Peyer's patch (tissue), 4 donors: ENCODE data around the gene GPR141.

ENCODE experiments used
- POLR2A ChIP-seq, 2 donors: fragments of 450-650 bp; IDR thresholded peaks; one replicate each; pipeline ENCODE4 v1.5.1; 2017; ENCODE audit warnings: antibody characterized with exemption in 2 of 2, mild to moderate bottlenecking in 2 of 2, moderate library complexity in 2 of 2
- TF ChIP-seq, protein P1 (sequence below), 6 experiments: fragments of 450-650 bp in 4 of 6; fragments of 200-600 bp in 2 of 6; sonication (generic) in 1 of 6; IDR thresholded peaks; one replicate each; pipeline ENCODE4 v1.5.1; 2017 to 2019; ENCODE audit warnings: antibody characterized with exemption in 6 of 6, mild to moderate bottlenecking in 3 of 6, moderate library complexity in 1 of 6

DNA sequence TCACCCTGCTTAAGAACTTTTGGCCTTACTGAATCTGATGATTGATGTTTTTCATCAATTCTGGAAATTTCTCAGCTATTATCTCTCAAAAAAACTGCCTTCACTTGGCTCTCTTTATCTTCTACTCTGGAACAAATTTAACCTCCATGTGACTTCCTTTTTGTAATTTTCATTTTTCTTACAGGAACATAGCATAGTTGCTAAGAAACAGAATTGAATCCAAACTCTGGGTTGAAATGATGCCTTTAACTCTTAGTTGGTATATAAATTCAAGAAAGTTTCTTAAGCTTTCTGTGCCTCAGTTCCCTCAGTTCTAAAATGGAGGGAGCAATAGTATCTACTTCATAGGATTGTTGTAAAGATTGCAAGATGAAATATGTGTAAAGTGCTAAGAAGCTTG, 19.8 kb downstream of the GPR141 start:
- TF ChIP-seq, protein P1, sequence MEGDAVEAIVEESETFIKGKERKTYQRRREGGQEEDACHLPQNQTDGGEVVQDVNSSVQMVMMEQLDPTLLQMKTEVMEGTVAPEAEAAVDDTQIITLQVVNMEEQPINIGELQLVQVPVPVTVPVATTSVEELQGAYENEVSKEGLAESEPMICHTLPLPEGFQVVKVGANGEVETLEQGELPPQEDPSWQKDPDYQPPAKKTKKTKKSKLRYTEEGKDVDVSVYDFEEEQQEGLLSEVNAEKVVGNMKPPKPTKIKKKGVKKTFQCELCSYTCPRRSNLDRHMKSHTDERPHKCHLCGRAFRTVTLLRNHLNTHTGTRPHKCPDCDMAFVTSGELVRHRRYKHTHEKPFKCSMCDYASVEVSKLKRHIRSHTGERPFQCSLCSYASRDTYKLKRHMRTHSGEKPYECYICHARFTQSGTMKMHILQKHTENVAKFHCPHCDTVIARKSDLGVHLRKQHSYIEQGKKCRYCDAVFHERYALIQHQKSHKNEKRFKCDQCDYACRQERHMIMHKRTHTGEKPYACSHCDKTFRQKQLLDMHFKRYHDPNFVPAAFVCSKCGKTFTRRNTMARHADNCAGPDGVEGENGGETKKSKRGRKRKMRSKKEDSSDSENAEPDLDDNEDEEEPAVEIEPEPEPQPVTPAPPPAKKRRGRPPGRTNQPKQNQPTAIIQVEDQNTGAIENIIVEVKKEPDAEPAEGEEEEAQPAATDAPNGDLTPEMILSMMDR (IDR thresholded peaks at IDR 0.05) = no peak
- no peak for TF ChIP-seq POLR2A (IDR thresholded peaks at IDR 0.05)
